Astrocyte (in vitro differentiated cells and primary cell): ENCODE data around the gene PLPPR2.

Source experiments
- CTCF ChIP-seq: IDR thresholded peaks from 2 replicates; pipeline ENCODE4 v1.5.1; 2011; ENCODE audit warnings: low read depth, mild to moderate bottlenecking, inconsistent platforms, low read length, moderate library complexity; ENCODE audit not compliant: insufficient read depth
- EZH2 ChIP-seq: IDR thresholded peaks from 2 replicates; pipeline ENCODE4 v1.6.1; 2012; ENCODE audit warnings: mild to moderate bottlenecking, low read length, inconsistent platforms; ENCODE audit not compliant: insufficient read depth

GRCh38 chr19:11405846-11406643 is 50.8 kb downstream of the PLPPR2 start:
- TF ChIP-seq CTCF (no peak), EZH2 (no peak)
